Measurements from ENCODE around the gene TIMM17A. TPM values are rescaled to one million over a fixed set of nuclear protein-coding genes. Genes with fewer than 3 reads are reported as not detected.
A peak's percentile ranks its signal among the peaks of the same experiment; 100 is the strongest.

Gene TIMM17A
- total RNA-seq (10 to 100 TPM; 67.8 to 96.9 (median 78.5) TPM), polyA plus RNA-seq (73.4 TPM)
- long read RNA-seq, donor 1, transcript TIMM17A-201 (6 exons, 1,659 nt) = major isoform, 142 of 171 reads
- long read RNA-seq, donor 1, partial matches to known transcripts = 16 of 171 reads
- long read RNA-seq, donor 1, other reads (novel, unspliced or antisense) = 11 of 171 reads
- long read RNA-seq, donor 2, transcript TIMM17A-201 (6 exons, 1,659 nt) = major isoform, 38 of 40 reads
- long read RNA-seq, donor 2, partial matches to known transcripts = 1 of 40 reads
- long read RNA-seq, donor 2, other reads (novel, unspliced or antisense) = 1 of 40 reads
- long read RNA-seq, donor 3, transcript TIMM17A-201 (6 exons, 1,659 nt) = major isoform, 234 of 273 reads
- long read RNA-seq, donor 3, partial matches to known transcripts = 13 of 273 reads
- long read RNA-seq, donor 3, other reads (novel, unspliced or antisense) = 23 of 273 reads
- long read RNA-seq, donor 4, transcript TIMM17A-201 (6 exons, 1,659 nt) = major isoform, 32 of 41 reads
- long read RNA-seq, donor 4, partial matches to known transcripts = 5 of 41 reads
- long read RNA-seq, donor 4, other reads (novel, unspliced or antisense) = 3 of 41 reads

- ATAC-seq (peak; percentile 100), DNase-seq (peak; percentile 98 to 99 (median 98))
- WGBS = under 1% methylated on average over 43 of the region's 43 CpGs
- H3K4me3 ChIP-seq (ENCODE audit: low read length) = peak within 1 kb of the TSS; percentile 71
- H3K27me3 ChIP-seq (ENCODE audit: control insufficient read depth, insufficient read depth) = no peaks in the 10 kb centered on the region
- no peaks in the 10 kb centered on the region for H3K4me1 ChIP-seq (ENCODE audit: control insufficient read depth, insufficient read depth, low read length)
- intact Hi-C loops (cut with DNase I) = loop anchor here in 1 of 4 donors (5.0 kb wide), 1 partner anchor 58 kb away; no protein-coding TSS in a partner anchor
- no peaks in the 10 kb centered on the region for H3K9me3 ChIP-seq (ENCODE audit: control insufficient read depth, low read length)
- peak within 1 kb of the TSS; percentile 73 for H3K27ac ChIP-seq (ENCODE audit: low read length)
Measured at GRCh38 chr1:201955009-201955728, at the start of gene TIMM17A. TIMM17A (plus strand) TSS chr1:201955503; CDS start chr1:201955527, 24 bp downstream.

- DNase-seq (no peak), ATAC-seq (no peak)
- Histone ChIP-seq H3K27me3 (ENCODE audit: control insufficient read depth, insufficient read depth) (no peaks in the 10 kb centered on the region), H3K27ac (ENCODE audit: low read length) (peak overlapping the region; percentile 48), H3K4me3 (ENCODE audit: low read length) (no peak overlapping the region), H3K9me3 (ENCODE audit: control insufficient read depth, low read length) (no peaks in the 10 kb centered on the region), H3K4me1 (ENCODE audit: control insufficient read depth, insufficient read depth, low read length) (peaks cover 15% of the 10 kb centered on the region)
- 77% methylated on average over 3 of the region's 3 CpGs for WGBS
- intact Hi-C loops (cut with DNase I) = no loop called here
Measured at GRCh38 chr1:201906336-201906735, 49.0 kb upstream of the TIMM17A start.

- intact Hi-C loops (cut with DNase I) = no loop called here
- Histone ChIP-seq H3K4me3 (ENCODE audit: low read length) (no peak overlapping the region), H3K27me3 (ENCODE audit: control insufficient read depth, insufficient read depth) (no peaks in the 10 kb centered on the region), H3K27ac (ENCODE audit: low read length) (no peak overlapping the region), H3K9me3 (ENCODE audit: control insufficient read depth, low read length) (no peaks in the 10 kb centered on the region), H3K4me1 (ENCODE audit: control insufficient read depth, insufficient read depth, low read length) (peaks cover 18% of the 10 kb centered on the region)
- ATAC-seq (no peak), DNase-seq (peak in 1 of 3 donors; percentile 25)
- WGBS = 92% methylated on average over 6 of the region's 6 CpGs
Measured at GRCh38 chr1:201907621-201908020, 47.7 kb upstream of the TIMM17A start.

- WGBS = 76% methylated on average over 4 of the region's 4 CpGs
- peak overlapping the region; percentile 3 for H3K27ac ChIP-seq (ENCODE audit: low read length)
- ATAC-seq = no peak
Measured at GRCh38 chr1:201911826-201912571, 43.3 kb upstream of the TIMM17A start.

GRCh38 chr1:201912832-201913231 is 42.5 kb upstream of the TIMM17A start:
- 51% methylated on average over 5 of the region's 5 CpGs for WGBS
- intact Hi-C loops (cut with DNase I) = no loop called here
- ATAC-seq (peak in 1 of 2 donors; percentile 40), DNase-seq (peak in 1 of 3 donors; percentile 83)
- H3K4me1 ChIP-seq (ENCODE audit: control insufficient read depth, insufficient read depth, low read length) = peaks cover 17% of the 10 kb centered on the region
- no peaks in the 10 kb centered on the region for H3K9me3 ChIP-seq (ENCODE audit: control insufficient read depth, low read length)
- H3K4me3 ChIP-seq (ENCODE audit: low read length) = no peak overlapping the region
- H3K27ac ChIP-seq (ENCODE audit: low read length) = peak overlapping the region; percentile 34
- no peaks in the 10 kb centered on the region for H3K27me3 ChIP-seq (ENCODE audit: control insufficient read depth, insufficient read depth)

More at GRCh38 chr1:201911826-201912571, 43.3 kb upstream of the TIMM17A start:
- no peak overlapping the region for H3K4me3 ChIP-seq (ENCODE audit: low read length)
- no peaks in the 10 kb centered on the region for H3K27me3 ChIP-seq (ENCODE audit: control insufficient read depth, insufficient read depth)
- no peak for DNase-seq
- intact Hi-C loops (cut with DNase I) = no loop called here
- peaks cover 12% of the 10 kb centered on the region for H3K4me1 ChIP-seq (ENCODE audit: control insufficient read depth, insufficient read depth, low read length)
- no peaks in the 10 kb centered on the region for H3K9me3 ChIP-seq (ENCODE audit: control insufficient read depth, low read length)

- Histone ChIP-seq H3K27me3 (ENCODE audit: control insufficient read depth, insufficient read depth) (no peaks in the 10 kb centered on the region), H3K27ac (ENCODE audit: low read length) (peak overlapping the region; percentile 20), H3K4me3 (ENCODE audit: low read length) (no peak overlapping the region), H3K9me3 (ENCODE audit: control insufficient read depth, low read length) (peaks cover 2% of the 10 kb centered on the region), H3K4me1 (ENCODE audit: control insufficient read depth, insufficient read depth, low read length) (peaks cover 23% of the 10 kb centered on the region)
- DNase-seq (no peak), ATAC-seq (no peak)
- WGBS = 70% methylated on average over 14 of the region's 14 CpGs
- intact Hi-C loops (cut with DNase I) = no loop called here
Measured at GRCh38 chr1:201914456-201915235, 40.7 kb upstream of the TIMM17A start.

- H3K9me3 ChIP-seq (ENCODE audit: control insufficient read depth, low read length) = peaks cover 2% of the 10 kb centered on the region
- intact Hi-C loops (cut with DNase I) = no loop called here
- H3K27ac ChIP-seq (ENCODE audit: low read length) = peak overlapping the region; percentile 83
- no peaks in the 10 kb centered on the region for H3K27me3 ChIP-seq (ENCODE audit: control insufficient read depth, insufficient read depth)
- no peak overlapping the region for H3K4me3 ChIP-seq (ENCODE audit: low read length)
- peak; percentile 80 to 89 (median 81) for DNase-seq
- peak; percentile 70 to 74 for ATAC-seq
- H3K4me1 ChIP-seq (ENCODE audit: control insufficient read depth, insufficient read depth, low read length) = peaks cover 23% of the 10 kb centered on the region
- WGBS = 32% methylated on average over 11 of the region's 11 CpGs
Measured at GRCh38 chr1:201916649-201917249, 38.6 kb upstream of the TIMM17A start.

GRCh38 chr1:201917362-201918033 is 37.8 kb upstream of the TIMM17A start:
- peak; percentile 78 to 80 for ATAC-seq
- 52% methylated on average over 7 of the region's 7 CpGs for WGBS
- H3K4me3 ChIP-seq (ENCODE audit: low read length) = no peak overlapping the region
- H3K27ac ChIP-seq (ENCODE audit: low read length) = peak overlapping the region; percentile 83
- peaks cover 20% of the 10 kb centered on the region for H3K4me1 ChIP-seq (ENCODE audit: control insufficient read depth, insufficient read depth, low read length)
- H3K9me3 ChIP-seq (ENCODE audit: control insufficient read depth, low read length) = peaks cover 2% of the 10 kb centered on the region
- no peaks in the 10 kb centered on the region for H3K27me3 ChIP-seq (ENCODE audit: control insufficient read depth, insufficient read depth)
- intact Hi-C loops (cut with DNase I) = no loop called here
- DNase-seq = peak in 1 of 3 donors; percentile 68

- Histone ChIP-seq H3K9me3 (ENCODE audit: control insufficient read depth, low read length) (peaks cover 2% of the 10 kb centered on the region), H3K4me3 (ENCODE audit: low read length) (no peak overlapping the region), H3K27me3 (ENCODE audit: control insufficient read depth, insufficient read depth) (no peaks in the 10 kb centered on the region), H3K27ac (ENCODE audit: low read length) (peak overlapping the region; percentile 83), H3K4me1 (ENCODE audit: control insufficient read depth, insufficient read depth, low read length) (peaks cover 20% of the 10 kb centered on the region)
- ATAC-seq (no peak), DNase-seq (no peak)
- WGBS = 80% methylated on average over 5 of the region's 5 CpGs
- intact Hi-C loops (cut with DNase I) = no loop called here
Measured at GRCh38 chr1:201918343-201918742, 37.0 kb upstream of the TIMM17A start.

Data from right cardiac atrium (tissue), 5 donors.